ENCODE results near the gene PDC.

The PDC gene

GRCh38 chr1:186492531-186493291, 31.8 kb upstream of the PDC start:
- WGBS, 2 experiments: 96 to 97% methylated on average over 5 to 7 of the region's 7 CpGs
- H3K4me3 ChIP-seq (ENCODE audit: insufficient read depth, low read depth, low read length): no peak overlapping the region
- H3K9me3 ChIP-seq (ENCODE audit: control insufficient read depth, low read length): no peaks in the 10 kb centered on the region
- no peaks in the 10 kb centered on the region for H3K4me1 ChIP-seq (ENCODE audit: control insufficient read depth, insufficient read depth, low read length)
- no peak overlapping the region for H3K27ac ChIP-seq (ENCODE audit: insufficient read depth, low read depth, low read length, poor library complexity, severe bottlenecking)
- no peaks in the 10 kb centered on the region for H3K36me3 ChIP-seq (ENCODE audit: control insufficient read depth, insufficient read depth, low read length)
- H3K27me3 ChIP-seq (ENCODE audit: control insufficient read depth, insufficient read depth, low read length, poor library complexity, severe bottlenecking): no peaks in the 10 kb centered on the region

- 85 to 97% methylated on average over 2 of the region's 2 CpGs for WGBS, 2 experiments
- H3K9me3 ChIP-seq (ENCODE audit: control insufficient read depth, low read length): no peaks in the 10 kb centered on the region
- no peaks in the 10 kb centered on the region for H3K4me1 ChIP-seq (ENCODE audit: control insufficient read depth, insufficient read depth, low read length)
- H3K27ac ChIP-seq (ENCODE audit: insufficient read depth, low read depth, low read length, poor library complexity, severe bottlenecking): no peak overlapping the region
- H3K4me3 ChIP-seq (ENCODE audit: insufficient read depth, low read depth, low read length): no peak overlapping the region
- H3K27me3 ChIP-seq (ENCODE audit: control insufficient read depth, insufficient read depth, low read length, poor library complexity, severe bottlenecking): no peaks in the 10 kb centered on the region
- no peaks in the 10 kb centered on the region for H3K36me3 ChIP-seq (ENCODE audit: control insufficient read depth, insufficient read depth, low read length)
Measured at GRCh38 chr1:186491336-186491735, 30.4 kb upstream of the PDC start.

DNA sequence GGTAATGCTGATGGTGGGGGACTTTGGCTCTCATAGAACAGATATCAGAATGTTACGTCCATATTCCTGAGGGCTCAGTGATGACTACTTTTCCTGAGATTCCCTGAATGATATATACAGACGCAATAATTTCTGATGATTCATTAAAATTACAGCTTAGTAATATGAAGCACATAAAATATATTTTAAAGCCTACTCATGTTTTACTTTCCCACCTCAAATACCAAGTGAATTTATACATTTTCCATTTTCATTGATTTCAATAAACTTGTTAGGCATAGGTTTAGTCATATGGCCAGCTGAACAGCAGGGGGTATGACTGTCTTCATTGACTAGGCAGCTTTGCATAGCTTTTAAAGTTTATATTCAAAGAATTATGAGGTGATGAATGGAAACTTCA, 26.2 kb upstream of the PDC start:
- Histone ChIP-seq H3K27ac (ENCODE audit: insufficient read depth, low read depth, low read length, poor library complexity, severe bottlenecking) (no peak overlapping the region), H3K9me3 (ENCODE audit: control insufficient read depth, low read length) (no peaks in the 10 kb centered on the region), H3K27me3 (ENCODE audit: control insufficient read depth, insufficient read depth, low read length, poor library complexity, severe bottlenecking) (no peaks in the 10 kb centered on the region), H3K4me1 (ENCODE audit: control insufficient read depth, insufficient read depth, low read length) (no peaks in the 10 kb centered on the region), H3K4me3 (ENCODE audit: insufficient read depth, low read depth, low read length) (no peak overlapping the region), H3K36me3 (ENCODE audit: control insufficient read depth, insufficient read depth, low read length) (no peaks in the 10 kb centered on the region)
- 100% methylated on average over 2 of the region's 2 CpGs; no CpG with 5 or more reads in 1 of the 2 experiments for WGBS, 2 experiments

DNA sequence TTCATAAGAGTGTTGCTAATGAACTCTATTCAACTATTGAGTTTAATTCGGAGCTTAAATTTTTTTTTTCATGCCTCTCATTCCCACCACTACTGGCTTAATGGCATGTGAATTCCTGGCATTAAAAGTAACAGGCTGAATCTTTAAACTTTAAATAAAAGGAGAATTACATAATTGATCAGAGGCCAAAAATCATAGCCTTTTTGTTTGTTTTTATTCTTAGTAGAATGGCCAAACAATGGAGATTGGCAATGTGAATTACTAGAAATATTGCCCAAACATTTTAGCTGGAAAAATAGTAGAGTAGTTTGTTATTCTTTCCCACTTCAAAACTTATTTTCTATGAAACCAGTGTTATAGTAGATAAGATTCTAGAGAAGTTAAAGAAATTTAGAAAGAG, 25.1 kb upstream of the PDC start:
- 83 to 88% methylated on average over 1 of the region's 1 CpG for WGBS, 2 experiments
- H3K9me3 ChIP-seq (ENCODE audit: control insufficient read depth, low read length): no peaks in the 10 kb centered on the region
- no peak overlapping the region for H3K4me3 ChIP-seq (ENCODE audit: insufficient read depth, low read depth, low read length)

GRCh38 chr1:186483561-186483960, 22.6 kb upstream of the PDC start:
- no peaks in the 10 kb centered on the region for H3K4me1 ChIP-seq (ENCODE audit: control insufficient read depth, insufficient read depth, low read length)
- no peak overlapping the region for H3K4me3 ChIP-seq (ENCODE audit: insufficient read depth, low read depth, low read length)
- H3K27me3 ChIP-seq (ENCODE audit: control insufficient read depth, insufficient read depth, low read length, poor library complexity, severe bottlenecking): no peaks in the 10 kb centered on the region
- 90 to 93% methylated on average over 2 of the region's 2 CpGs for WGBS, 2 experiments
- H3K27ac ChIP-seq (ENCODE audit: insufficient read depth, low read depth, low read length, poor library complexity, severe bottlenecking): no peak overlapping the region
- no peaks in the 10 kb centered on the region for H3K9me3 ChIP-seq (ENCODE audit: control insufficient read depth, low read length)
- no peaks in the 10 kb centered on the region for H3K36me3 ChIP-seq (ENCODE audit: control insufficient read depth, insufficient read depth, low read length)

More for the DNA sequence above, 25.1 kb upstream of the PDC start:
- Histone ChIP-seq H3K4me1 (ENCODE audit: control insufficient read depth, insufficient read depth, low read length) (no peaks in the 10 kb centered on the region), H3K27ac (ENCODE audit: insufficient read depth, low read depth, low read length, poor library complexity, severe bottlenecking) (no peak overlapping the region), H3K27me3 (ENCODE audit: control insufficient read depth, insufficient read depth, low read length, poor library complexity, severe bottlenecking) (no peaks in the 10 kb centered on the region), H3K36me3 (ENCODE audit: control insufficient read depth, insufficient read depth, low read length) (no peaks in the 10 kb centered on the region)

DNA sequence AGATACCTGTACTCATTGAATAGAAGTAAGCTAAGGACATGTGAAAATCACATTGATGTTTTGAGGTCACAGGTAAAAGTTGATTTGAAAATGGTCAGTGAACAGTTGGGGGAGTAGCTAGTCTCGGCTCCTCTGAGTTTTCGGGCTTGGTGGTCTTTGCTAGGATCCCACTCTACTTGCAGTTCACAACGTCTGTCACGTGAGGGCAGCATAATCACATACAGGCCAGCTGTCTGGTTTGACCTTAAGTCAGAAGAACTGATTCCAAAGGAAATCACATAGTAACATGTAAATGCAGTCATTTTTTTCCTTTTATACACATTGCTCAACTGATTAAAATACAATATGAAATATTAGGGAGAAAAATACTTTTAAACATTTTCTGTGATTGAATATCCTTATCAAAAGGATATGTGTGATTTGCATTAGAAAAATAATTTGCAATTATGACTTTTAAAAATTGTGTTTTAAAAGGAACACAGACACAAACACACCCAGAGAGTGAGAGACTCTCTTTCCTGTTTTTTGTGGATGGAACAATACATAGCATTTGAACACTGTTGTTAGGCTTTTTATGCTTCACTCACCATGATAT, 21.8 kb upstream of the PDC start:
- no peaks in the 10 kb centered on the region for H3K27me3 ChIP-seq (ENCODE audit: control insufficient read depth, insufficient read depth, low read length, poor library complexity, severe bottlenecking)
- H3K4me3 ChIP-seq (ENCODE audit: insufficient read depth, low read depth, low read length): no peak overlapping the region
- H3K4me1 ChIP-seq (ENCODE audit: control insufficient read depth, insufficient read depth, low read length): no peaks in the 10 kb centered on the region
- H3K27ac ChIP-seq (ENCODE audit: insufficient read depth, low read depth, low read length, poor library complexity, severe bottlenecking): no peak overlapping the region
- 13 to 16% methylated on average over 4 of the region's 4 CpGs for WGBS, 2 experiments
- no peaks in the 10 kb centered on the region for H3K36me3 ChIP-seq (ENCODE audit: control insufficient read depth, insufficient read depth, low read length)
- H3K9me3 ChIP-seq (ENCODE audit: control insufficient read depth, low read length): no peaks in the 10 kb centered on the region

DNA sequence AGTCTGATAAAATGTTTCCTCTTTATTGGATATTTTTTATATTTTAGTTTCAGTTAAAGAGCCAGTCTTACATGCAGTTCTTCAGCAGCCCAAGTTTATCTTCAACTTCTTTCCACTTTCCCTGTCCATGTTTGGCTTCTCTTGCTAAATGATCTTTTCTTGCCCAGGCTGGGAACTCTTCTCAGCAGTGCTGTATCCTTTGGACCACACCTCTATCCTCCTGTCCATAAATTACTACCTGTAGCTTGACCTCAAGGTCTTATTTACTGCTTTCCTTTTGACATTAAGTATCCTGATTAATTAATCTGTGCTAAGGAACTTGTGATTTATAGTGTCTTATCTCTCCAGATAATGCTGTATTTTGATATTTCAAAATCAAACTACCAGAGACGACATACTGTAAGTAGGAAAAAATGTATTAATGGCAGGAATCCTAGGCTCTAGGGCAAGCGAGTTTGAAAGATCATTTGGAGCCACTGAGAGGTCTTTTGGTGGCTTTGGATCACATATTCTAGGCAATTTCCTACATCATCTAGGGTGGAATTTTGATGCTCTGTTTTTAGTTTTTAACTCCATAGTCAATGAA, 20.5 kb upstream of the PDC start:
- no peak overlapping the region for H3K4me3 ChIP-seq (ENCODE audit: insufficient read depth, low read depth, low read length)
- 89 to 98% methylated on average over 2 of the region's 2 CpGs for WGBS, 2 experiments
- H3K27ac ChIP-seq (ENCODE audit: insufficient read depth, low read depth, low read length, poor library complexity, severe bottlenecking): no peak overlapping the region
- no peaks in the 10 kb centered on the region for H3K36me3 ChIP-seq (ENCODE audit: control insufficient read depth, insufficient read depth, low read length)
- H3K27me3 ChIP-seq (ENCODE audit: control insufficient read depth, insufficient read depth, low read length, poor library complexity, severe bottlenecking): no peaks in the 10 kb centered on the region
- no peaks in the 10 kb centered on the region for H3K4me1 ChIP-seq (ENCODE audit: control insufficient read depth, insufficient read depth, low read length)
- no peaks in the 10 kb centered on the region for H3K9me3 ChIP-seq (ENCODE audit: control insufficient read depth, low read length)

DNA sequence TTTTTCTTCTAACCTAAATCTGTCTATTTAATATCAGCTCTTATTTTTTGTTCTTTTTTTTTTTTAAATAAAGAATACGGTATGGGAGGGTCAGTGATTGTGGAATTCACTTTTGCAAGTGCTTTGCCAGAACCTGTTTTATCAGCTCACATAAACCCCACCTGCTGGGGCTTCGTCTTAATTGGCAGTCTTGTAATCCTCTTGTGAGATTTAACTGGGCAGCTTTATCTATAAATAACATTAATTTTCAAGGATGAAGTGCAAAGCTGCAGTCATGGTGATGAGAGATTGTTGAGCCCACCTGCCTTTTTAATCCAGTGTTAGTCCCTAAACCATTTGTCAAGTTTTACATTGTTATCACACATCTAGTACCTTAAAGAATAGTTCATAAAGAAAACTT, 18.2 kb upstream of the PDC start:
- WGBS, 2 experiments: 85 to 100% methylated on average over 1 to 2 of the region's 2 CpGs
- Histone ChIP-seq H3K4me3 (ENCODE audit: insufficient read depth, low read depth, low read length) (no peak overlapping the region), H3K27me3 (ENCODE audit: control insufficient read depth, insufficient read depth, low read length, poor library complexity, severe bottlenecking) (no peaks in the 10 kb centered on the region), H3K9me3 (ENCODE audit: control insufficient read depth, low read length) (no peaks in the 10 kb centered on the region), H3K4me1 (ENCODE audit: control insufficient read depth, insufficient read depth, low read length) (no peaks in the 10 kb centered on the region), H3K27ac (ENCODE audit: insufficient read depth, low read depth, low read length, poor library complexity, severe bottlenecking) (no peak overlapping the region), H3K36me3 (ENCODE audit: control insufficient read depth, insufficient read depth, low read length) (no peaks in the 10 kb centered on the region)

- no peak overlapping the region for H3K4me3 ChIP-seq (ENCODE audit: insufficient read depth, low read depth, low read length)
- H3K27me3 ChIP-seq (ENCODE audit: control insufficient read depth, insufficient read depth, low read length, poor library complexity, severe bottlenecking): no peaks in the 10 kb centered on the region
- H3K36me3 ChIP-seq (ENCODE audit: control insufficient read depth, insufficient read depth, low read length): no peaks in the 10 kb centered on the region
- no peaks in the 10 kb centered on the region for H3K9me3 ChIP-seq (ENCODE audit: control insufficient read depth, low read length)
- WGBS, 2 experiments: 87 to 92% methylated on average over 3 of the region's 5 CpGs
- H3K27ac ChIP-seq (ENCODE audit: insufficient read depth, low read depth, low read length, poor library complexity, severe bottlenecking): no peak overlapping the region
- no peaks in the 10 kb centered on the region for H3K4me1 ChIP-seq (ENCODE audit: control insufficient read depth, insufficient read depth, low read length)
Measured at GRCh38 chr1:186476264-186477040, 15.5 kb upstream of the PDC start.

DNA sequence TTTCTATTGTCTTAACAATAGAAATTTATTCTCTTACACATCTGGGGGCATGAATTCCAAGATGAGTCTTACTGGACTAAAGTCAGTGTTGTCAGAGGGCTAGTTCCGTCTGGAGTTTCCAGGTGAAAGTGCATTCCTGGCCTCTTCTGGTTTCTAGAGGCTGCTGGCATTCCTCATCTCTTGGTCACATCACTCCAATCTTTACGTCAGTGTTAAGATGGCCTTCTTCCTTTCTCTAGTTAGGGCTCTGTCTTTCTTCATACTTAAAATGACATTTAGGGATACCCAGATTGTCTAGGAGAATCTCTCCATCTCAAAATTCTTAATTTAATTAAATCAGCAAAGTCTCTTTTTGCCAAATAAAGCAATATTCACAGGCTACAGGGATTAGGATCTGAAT, 13.3 kb upstream of the PDC start:
- Histone ChIP-seq H3K4me3 (ENCODE audit: insufficient read depth, low read depth, low read length) (no peak overlapping the region), H3K9me3 (ENCODE audit: control insufficient read depth, low read length) (no peaks in the 10 kb centered on the region), H3K36me3 (ENCODE audit: control insufficient read depth, insufficient read depth, low read length) (no peaks in the 10 kb centered on the region), H3K27me3 (ENCODE audit: control insufficient read depth, insufficient read depth, low read length, poor library complexity, severe bottlenecking) (no peaks in the 10 kb centered on the region), H3K27ac (ENCODE audit: insufficient read depth, low read depth, low read length, poor library complexity, severe bottlenecking) (no peak overlapping the region), H3K4me1 (ENCODE audit: control insufficient read depth, insufficient read depth, low read length) (no peaks in the 10 kb centered on the region)
- 90 to 92% methylated on average over 2 of the region's 2 CpGs for WGBS, 2 experiments
